Activated B cell treated with CpG ODN at 0.5 μM for 24 hours (primary cell): ENCODE results near the gene MAP7D1. TPM values are rescaled to one million over a fixed set of nuclear protein-coding genes. Genes with fewer than 3 reads are reported as not detected.
A peak's percentile ranks its signal among the peaks of the same experiment; 100 is the strongest.

Source experiments
- ATAC-seq: fragments of 200-7000 bp; cut with Tn5 transposase; one replicate; pipeline ENCODE4 v1.10.0; 2021; ENCODE audit warnings: low read depth, mild to moderate bottlenecking, moderate library complexity
- CTCF ChIA-PET: fragments of 350-600 bp; sonication (Branson Sonifier 250); formaldehyde crosslinking; loops from one replicate; lab custom pipeline; 2021; ENCODE audit warnings: antibody characterized with exemption; lab: Charles Lee
- POLR2A ChIA-PET: fragments of 350-600 bp; sonication (Branson Sonifier 250); formaldehyde crosslinking; loops from one replicate; lab custom pipeline; 2021; ENCODE audit warnings: antibody characterized with exemption; lab: Charles Lee
- DNase-seq: peaks from one replicate; pipeline ENCODE4 v3.0.0; 2022
- H3K27ac Mint-ChIP-seq: one replicate; pipeline ENCODE4 v1.8.0; 2020; ENCODE audit warnings: mixed read lengths
- H3K27me3 Mint-ChIP-seq: one replicate; pipeline ENCODE4 v1.8.0; 2021; ENCODE audit warnings: mixed read lengths
- H3K36me3 Mint-ChIP-seq: one replicate; pipeline ENCODE4 v1.8.0; 2021; ENCODE audit warnings: low read depth, mixed read lengths
- H3K4me1 Mint-ChIP-seq: one replicate; pipeline ENCODE4 v1.8.0; 2021; ENCODE audit warnings: mixed read lengths
- H3K4me3 Mint-ChIP-seq: one replicate; pipeline ENCODE4 v1.8.0; 2020; ENCODE audit warnings: mild to moderate bottlenecking, mixed read lengths
- H3K9me3 Mint-ChIP-seq: one replicate; pipeline ENCODE4 v1.8.0; 2020; ENCODE audit warnings: mixed read lengths
- intact Hi-C: fragments of 100-400 bp; cut with micrococcal nuclease; formaldehyde crosslinking; loops from one replicate; pipeline ENCODE4 v1.15.1; 2024
- total RNA-seq: library from RNA; stranded (reverse); gene quantifications from 2 replicates; pipeline ENCODE4 v1.2.3, GENCODE V29; 2022
- TF ChIP-seq, protein P1 (sequence below): fragments of 200-600 bp; IDR thresholded peaks from one replicate; pipeline ENCODE4 v1.8.0; 2022; ENCODE audit warnings: antibody characterized with exemption, mild to moderate bottlenecking

Gene MAP7D1
- total RNA-seq = 56.5 and 59.9 TPM in 2 replicates

DNA sequence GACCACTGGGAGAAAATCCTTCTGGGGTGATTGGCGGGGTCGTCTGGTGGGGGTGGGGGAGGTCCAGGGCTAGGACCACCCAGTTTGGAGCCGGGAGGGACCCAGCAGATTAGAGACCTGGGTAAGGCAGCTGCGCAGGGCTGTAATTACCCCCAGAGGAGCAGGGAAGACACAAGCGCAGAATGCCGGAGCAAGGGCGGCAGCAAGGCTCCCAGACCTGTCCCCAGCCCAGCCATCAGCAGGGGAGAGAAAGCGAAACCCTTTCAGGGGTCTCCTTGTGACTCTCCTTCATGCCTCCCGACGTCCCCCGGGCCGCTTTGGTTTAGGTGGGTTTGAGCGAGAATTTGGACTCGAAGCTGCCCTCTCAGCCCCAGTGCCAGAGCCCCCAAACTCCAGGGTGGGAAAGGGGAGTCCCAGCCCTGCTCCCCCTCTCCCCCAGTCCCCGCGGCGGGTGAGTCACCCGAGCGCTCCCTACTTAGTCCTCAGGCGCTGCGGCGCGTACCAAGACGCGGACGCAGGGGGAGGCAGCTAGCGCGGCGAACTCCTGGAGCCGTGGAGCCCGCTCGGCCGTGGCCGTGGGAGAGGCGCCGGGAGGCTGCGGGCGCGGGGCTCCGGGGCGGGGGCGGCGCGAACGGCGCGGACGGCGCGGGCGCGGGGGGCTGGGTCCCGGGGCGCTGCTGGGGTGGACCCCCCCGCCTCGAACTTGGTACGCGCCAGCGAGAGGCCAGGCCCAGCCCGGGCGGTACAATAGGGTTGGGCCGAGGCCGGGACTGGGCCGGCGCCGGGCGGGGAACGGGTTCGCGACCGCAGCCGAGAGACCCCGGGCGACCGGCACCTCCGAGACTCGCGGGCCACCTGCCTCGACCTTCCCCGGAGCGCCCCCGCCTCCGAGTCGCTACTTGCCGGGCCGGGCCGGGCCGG is at the start of gene MAP7D1:
Gene MAP7D1 (plus strand): TSS at position 753 of the 921 bp plus-strand sequence. CDS start 258 bp downstream, outside the sequence.
- H3K36me3 Mint-ChIP-seq = peaks cover 3% of the 10 kb centered on the region
- TF ChIP-seq, protein P1, sequence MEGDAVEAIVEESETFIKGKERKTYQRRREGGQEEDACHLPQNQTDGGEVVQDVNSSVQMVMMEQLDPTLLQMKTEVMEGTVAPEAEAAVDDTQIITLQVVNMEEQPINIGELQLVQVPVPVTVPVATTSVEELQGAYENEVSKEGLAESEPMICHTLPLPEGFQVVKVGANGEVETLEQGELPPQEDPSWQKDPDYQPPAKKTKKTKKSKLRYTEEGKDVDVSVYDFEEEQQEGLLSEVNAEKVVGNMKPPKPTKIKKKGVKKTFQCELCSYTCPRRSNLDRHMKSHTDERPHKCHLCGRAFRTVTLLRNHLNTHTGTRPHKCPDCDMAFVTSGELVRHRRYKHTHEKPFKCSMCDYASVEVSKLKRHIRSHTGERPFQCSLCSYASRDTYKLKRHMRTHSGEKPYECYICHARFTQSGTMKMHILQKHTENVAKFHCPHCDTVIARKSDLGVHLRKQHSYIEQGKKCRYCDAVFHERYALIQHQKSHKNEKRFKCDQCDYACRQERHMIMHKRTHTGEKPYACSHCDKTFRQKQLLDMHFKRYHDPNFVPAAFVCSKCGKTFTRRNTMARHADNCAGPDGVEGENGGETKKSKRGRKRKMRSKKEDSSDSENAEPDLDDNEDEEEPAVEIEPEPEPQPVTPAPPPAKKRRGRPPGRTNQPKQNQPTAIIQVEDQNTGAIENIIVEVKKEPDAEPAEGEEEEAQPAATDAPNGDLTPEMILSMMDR = no peak
- ATAC-seq (peak; percentile 76), DNase-seq (peak; percentile 88)
- H3K27me3 Mint-ChIP-seq = no peaks in the 10 kb centered on the region
- H3K4me3 Mint-ChIP-seq = peak within 1 kb of the TSS; percentile 89
- intact Hi-C loops = loop anchor here (2.0 kb wide), 1 partner anchor 295 kb away; the partner anchor contains the start of gene OSCP1
- no peaks in the 10 kb centered on the region for H3K9me3 Mint-ChIP-seq
- CTCF ChIA-PET = interaction anchor here (1.0 to 3.5 kb wide), 4 partner anchors 13 to 133 kb away, joined by 3 to 15 read pairs (median 4); no protein-coding TSS in a partner anchor
- POLR2A ChIA-PET = interaction anchor here (0.6 to 3.6 kb wide), 6 partner anchors 32 to 1138 kb away, joined by 3 to 37 read pairs (median 8); partner anchors contain the start of gene THRAP3
- H3K27ac Mint-ChIP-seq = peak within 1 kb of the TSS; percentile 90
- H3K4me1 Mint-ChIP-seq = peaks cover 65% of the 10 kb centered on the region

DNA sequence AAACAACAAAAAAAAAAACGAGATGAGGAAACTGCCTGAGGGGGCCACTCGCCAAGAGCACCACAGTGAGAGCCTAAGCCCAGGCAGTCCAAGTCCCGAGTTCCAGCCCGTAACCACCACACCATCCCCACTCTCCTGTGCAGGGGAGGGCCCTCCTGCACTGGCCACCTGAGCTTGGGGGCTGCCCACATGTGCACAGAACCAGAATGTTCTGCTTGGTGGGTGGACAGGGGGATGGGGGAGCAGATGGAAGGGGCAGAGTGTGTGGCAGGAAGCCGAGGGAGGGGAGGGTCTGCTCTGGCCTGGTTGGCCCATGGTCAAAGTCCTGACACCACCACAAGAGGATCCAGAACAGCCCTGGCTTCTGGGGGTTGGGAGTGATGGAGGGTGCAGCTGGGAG is 49.7 kb upstream of the MAP7D1 start:
- no peak overlapping the region for H3K4me3 Mint-ChIP-seq
- no peak for DNase-seq
- no peak for ATAC-seq
- no peak overlapping the region for H3K27ac Mint-ChIP-seq
- H3K4me1 Mint-ChIP-seq = no peaks in the 10 kb centered on the region
- H3K36me3 Mint-ChIP-seq = no peaks in the 10 kb centered on the region
- TF ChIP-seq, protein P1 = no peak
- intact Hi-C loops = no loop called here
- H3K9me3 Mint-ChIP-seq = no peaks in the 10 kb centered on the region
- CTCF ChIA-PET = no interaction called here
- no peaks in the 10 kb centered on the region for H3K27me3 Mint-ChIP-seq
- POLR2A ChIA-PET = interaction anchor here (0.6 kb wide), 2 partner anchors 39 to 99 kb away, joined by 4 to 9 read pairs; no protein-coding TSS in a partner anchor

DNA sequence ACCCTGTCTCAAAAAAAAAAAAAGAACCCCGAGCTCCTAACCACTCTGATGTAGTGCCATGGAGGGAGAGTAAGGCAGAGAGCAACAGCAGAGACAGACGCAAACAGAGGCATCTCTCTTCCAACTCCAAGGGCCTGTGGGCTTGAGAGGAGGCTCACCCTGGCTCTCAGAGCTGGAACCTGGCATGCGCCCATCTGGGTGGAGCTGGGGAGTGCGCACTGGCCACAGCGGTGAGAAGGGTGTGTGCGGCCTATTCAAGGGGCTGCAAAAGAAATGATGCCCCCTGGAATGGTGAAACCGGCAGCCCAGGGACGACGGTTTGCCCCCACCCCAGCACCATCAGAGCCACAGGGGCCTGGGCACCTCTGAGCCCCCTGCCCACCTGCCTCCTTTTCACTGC is 48.6 kb upstream of the MAP7D1 start:
- Mint-ChIP-seq H3K27ac (no peak overlapping the region), H3K36me3 (no peaks in the 10 kb centered on the region), H3K4me3 (no peak overlapping the region), H3K4me1 (no peaks in the 10 kb centered on the region), H3K27me3 (no peaks in the 10 kb centered on the region), H3K9me3 (no peaks in the 10 kb centered on the region)
- no peak for ATAC-seq
- TF ChIP-seq, protein P1 = no peak
- ChIA-PET POLR2A (no interaction called here), CTCF (no interaction called here)
- no peak for DNase-seq
- intact Hi-C loops = no loop called here

DNA sequence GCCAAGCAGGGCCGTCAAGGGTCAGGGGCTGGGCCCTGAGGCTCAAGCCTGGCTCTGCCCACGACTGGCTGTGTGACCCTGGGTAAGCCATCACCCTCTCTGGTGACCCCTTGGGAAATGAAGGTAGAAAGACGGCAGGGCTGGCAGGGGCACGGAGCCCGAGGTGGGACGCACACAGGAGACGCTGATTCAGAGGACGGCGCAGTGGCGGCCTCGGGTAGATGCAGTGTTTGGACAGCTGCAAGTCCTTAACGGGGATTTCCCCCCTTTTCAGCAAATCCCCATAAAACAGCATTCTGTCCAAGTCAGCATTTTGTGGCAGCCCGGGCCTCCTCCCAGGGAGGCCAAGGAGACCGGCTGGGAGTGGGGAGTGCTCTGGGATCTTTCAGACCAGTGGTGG is 47.6 kb upstream of the MAP7D1 start:
- Mint-ChIP-seq H3K4me3 (no peak overlapping the region), H3K27ac (no peak overlapping the region), H3K36me3 (no peaks in the 10 kb centered on the region), H3K27me3 (no peaks in the 10 kb centered on the region), H3K9me3 (no peaks in the 10 kb centered on the region), H3K4me1 (no peaks in the 10 kb centered on the region)
- DNase-seq (no peak), ATAC-seq (no peak)
- TF ChIP-seq, protein P1 = no peak
- CTCF ChIA-PET = no interaction called here
- POLR2A ChIA-PET = no interaction called here
- intact Hi-C loops = no loop called here

DNA sequence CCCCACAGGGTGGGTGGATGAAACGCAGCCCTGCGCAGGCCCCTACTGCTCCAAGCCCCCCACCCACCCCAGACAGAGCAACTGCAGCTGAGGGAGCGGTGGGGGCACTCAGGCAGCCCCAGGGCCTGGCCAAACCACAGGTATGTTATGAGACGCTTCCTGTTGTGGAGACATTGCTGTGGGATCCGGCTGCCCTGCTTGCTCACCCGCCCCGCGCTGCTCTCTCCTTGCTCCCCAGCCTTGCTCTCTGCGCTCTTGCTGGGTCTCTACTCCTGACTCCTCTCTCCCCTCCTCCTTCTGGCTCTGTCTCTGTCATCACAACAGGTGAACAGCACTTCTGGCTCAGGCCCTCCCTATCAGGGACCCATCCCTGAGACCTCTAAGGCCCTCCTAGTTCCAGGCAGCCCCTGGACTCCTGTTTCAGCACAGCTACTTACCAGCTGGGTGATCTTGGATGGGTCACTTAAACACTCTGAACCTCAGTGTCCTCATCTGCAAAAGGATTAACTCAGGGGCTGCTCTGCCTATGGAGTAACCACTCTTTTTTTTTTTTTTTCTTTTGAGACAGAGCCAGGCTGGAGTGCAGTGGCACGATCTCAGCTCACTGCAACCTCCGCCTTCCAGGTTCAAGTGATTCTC is 46.8 kb upstream of the MAP7D1 start:
- TF ChIP-seq, protein P1 = no peak
- no peaks in the 10 kb centered on the region for H3K4me1 Mint-ChIP-seq
- no peaks in the 10 kb centered on the region for H3K27me3 Mint-ChIP-seq
- ATAC-seq = no peak
- H3K27ac Mint-ChIP-seq = no peak overlapping the region
- intact Hi-C loops = no loop called here
- CTCF ChIA-PET = no interaction called here
- POLR2A ChIA-PET = interaction anchor here (0.6 kb wide), 1 partner anchor 501 kb away, joined by 3 read pairs; no protein-coding TSS in a partner anchor
- no peak overlapping the region for H3K4me3 Mint-ChIP-seq
- no peaks in the 10 kb centered on the region for H3K9me3 Mint-ChIP-seq
- H3K36me3 Mint-ChIP-seq = no peaks in the 10 kb centered on the region
- no peak for DNase-seq
